K562 (cell line): ENCODE measurements around the gene TBC1D25. TPM values are rescaled to one million over a fixed set of nuclear protein-coding genes. Genes with fewer than 3 reads are reported as not detected.

Source experiments
- ATF7 ChIP-seq: fragments of 450-650 bp; IDR thresholded peaks from 2 replicates; pipeline ENCODE4 v1.7.1; 2014; ENCODE audit warnings: mild to moderate bottlenecking, moderate library complexity
- BACH1 ChIP-seq: fragments of 200-800 bp; sonication (Bioruptor generic); IDR thresholded peaks from 2 replicates; pipeline ENCODE4 v1.6.1; 2016; ENCODE audit warnings: missing genetic modification characterization, missing compliant biosample characterization
- MBD2 ChIP-seq: sonication (generic); IDR thresholded peaks from 2 replicates; pipeline ENCODE4 v1.6.1; 2016; ENCODE audit warnings: low read depth, borderline replicate concordance
- NONO ChIP-seq, 2 experiments: fragments of 200-400 bp in 1 of 2; fragments of 450-650 bp in 1 of 2; formaldehyde crosslinking in 1 of 2; IDR thresholded peaks; 2 replicates each; pipeline ENCODE4 v1.6.1; 2017; ENCODE audit warnings: low read depth in 2 of 2, mild to moderate bottlenecking in 2 of 2, moderate library complexity in 2 of 2, low read length in 1 of 2
- RAD51 ChIP-seq: fragments of 450-650 bp; IDR thresholded peaks from 2 replicates; pipeline ENCODE4 v1.7.1; 2016; ENCODE audit warnings: low read depth, mild to moderate bottlenecking, borderline replicate concordance
- RCOR1 ChIP-seq, 2 experiments: IDR thresholded peaks; 2 replicates each; pipeline ENCODE4 v1.6.1; 2012; ENCODE audit warnings: low read depth in 2 of 2, low read length in 2 of 2, borderline replicate concordance in 1 of 2, improper control_type of control experiment in 1 of 2
- SETDB1 ChIP-seq: IDR thresholded peaks from one replicate; pipeline ENCODE4 v1.6.1; 2012; ENCODE audit warnings: low read length, control low read depth, inconsistent platforms
- SOX6 ChIP-seq: fragments of 450-650 bp; IDR thresholded peaks from 2 replicates; pipeline ENCODE4 v1.6.1; 2014; ENCODE audit warnings: mild to moderate bottlenecking
- SREBF1 ChIP-seq: fragments of 150-350 bp; IDR thresholded peaks from 2 replicates; pipeline ENCODE4 v1.6.1; 2014; ENCODE audit warnings: antibody characterized with exemption, low read depth, low read length, borderline replicate concordance
- SRSF3 ChIP-seq: fragments of 200-400 bp; formaldehyde crosslinking; IDR thresholded peaks from 2 replicates; pipeline ENCODE4 v1.6.1; 2016; ENCODE audit warnings: mild to moderate bottlenecking, low read length, moderate library complexity; ENCODE audit not compliant: insufficient read depth
- ZKSCAN3 ChIP-seq: fragments of 250-450 bp; sonication (Bioruptor Pico); IDR thresholded peaks from 2 replicates; pipeline ENCODE4 v1.4.0; 2020
- ZNF174 ChIP-seq: fragments of 250-450 bp; sonication (Bioruptor Pico); IDR thresholded peaks from 2 replicates; pipeline ENCODE4 v1.4.0; 2020; ENCODE audit warnings: mild to moderate bottlenecking
- ZNF316 ChIP-seq: fragments of 450-650 bp; IDR thresholded peaks from 2 replicates; pipeline ENCODE4 v1.6.1; 2016
- polyA plus RNA-seq, 8 experiments: library from polyadenylated mRNA; depleted of rRNA in 4 of 8; stranded (reverse) in 5 of 8; unstranded in 3 of 8; fragments of >200 nt; fragmentation: Nextera tagmentation in 2 of 8; fragmentation: Illumina TruSeq in 1 of 8; extraction: Ambion mirVana in 2 of 8; extraction: Trizol in 1 of 8; gene quantifications; 2 replicates each; pipeline versions ENCODE4 v1.2.1 to v1.2.3, GENCODE V29; 2011 to 2014; ENCODE audit warnings: inconsistent platforms in 1 of 8, missing spikeins in 1 of 8
- total RNA-seq, 7 experiments: library from RNA; depleted of rRNA in 6 of 7; stranded (reverse); fragments of >200 nt in 6 of 7; fragmentation: Illumina TruSeq in 2 of 7; extraction: Trizol in 2 of 7; gene quantifications; 2 replicates each; pipeline versions ENCODE4 v1.2.1 to v1.2.3, GENCODE V29; 2011 to 2021; ENCODE audit warnings: low replicate concordance in 1 of 7

TBC1D25 gene
- total and polyA plus RNA-seq, 9 of the 15 experiments (the other 6 are each of a cell fraction or from before 2014, with no cell fraction given) = 0.62 to 10.6 (median 3.9) TPM

GRCh38 chrX:48492293-48492910 is 47.1 kb upstream of the TBC1D25 start (continued):
- TF ChIP-seq RCOR1 (IDR thresholded peaks at IDR 0.05; ENCODE audit: borderline replicate concordance in 1 of 2, low read depth in 2 of 2, low read length in 2 of 2) = peak in 1 of 2 experiments; percentile 7; a peak in 1 of 4 replicates
- TF ChIP-seq SOX6 = 0 out of 2 replicates have a peak, but pooled peaks have one; percentile 13
- TF ChIP-seq ZKSCAN3 (CRISPR knock-in tag) = no peak
- TF ChIP-seq SETDB1 = no peak
- no peak for TF ChIP-seq ATF7
- no peak for TF ChIP-seq ZNF316
- TF ChIP-seq SREBF1 = no peak
- TF ChIP-seq ZNF174 (CRISPR knock-in tag) = no peak
- TF ChIP-seq NONO (IDR thresholded peaks at IDR 0.05; ENCODE audit: low read depth in 2 of 2, low read length in 1 of 2) = no peak
- no peak for TF ChIP-seq MBD2
- no peak for TF ChIP-seq RAD51
- TF ChIP-seq BACH1 (tag) = no peak
- no peak for TF ChIP-seq SRSF3
